HG02840 (cell line): ENCODE results near the gene EGFL8.
A peak's percentile ranks its signal among the peaks of the same experiment; 100 is the strongest.
"Not testable (repeated sequence)": the region's sequence is repeated elsewhere in the genome, so short reads cannot be mapped to it uniquely, and the experiment has no call there.

Experiments
- ATAC-seq: cut with Tn5 transposase; IDR thresholded peaks from one replicate; pipeline ENCODE4 v1.9.1; 2021; ENCODE audit warnings: mild to moderate bottlenecking, moderate library complexity, moderate number of reproducible peaks; ENCODE audit not compliant: unreplicated experiment, low FRiP score

The EGFL8 gene

GRCh38 chr6:32164295-32164694 is at the start of gene EGFL8:
TSS of gene EGFL8 (plus strand) at chr6:32164595. CDS start at chr6:32166166, 1,571 bp downstream.
- ATAC-seq = no peak

- no peak for ATAC-seq
These were observed 49.6 kb upstream of the EGFL8 start for GRCh38 chr6:32114796-32115195.

DNA sequence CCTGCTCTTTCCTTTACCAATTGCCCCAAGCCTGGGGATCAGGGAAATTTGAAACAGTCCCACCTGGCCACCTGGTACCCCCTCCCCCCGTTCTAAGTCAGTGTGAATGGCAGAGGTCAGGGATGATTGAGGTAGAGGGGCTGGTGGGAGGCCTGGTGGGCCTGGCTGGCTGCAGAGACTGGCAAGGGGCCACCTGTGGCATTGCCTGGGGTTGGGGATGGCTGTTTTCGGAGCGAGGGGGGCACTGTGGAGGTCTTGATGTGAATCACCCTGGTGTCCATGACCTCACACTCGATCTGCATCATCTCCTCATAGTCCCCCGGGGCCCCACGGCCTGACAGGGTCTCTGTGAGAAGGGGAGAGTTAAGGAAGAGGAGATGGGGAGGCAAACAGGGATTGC is 48.8 kb upstream of the EGFL8 start:
- no peak for ATAC-seq

DNA sequence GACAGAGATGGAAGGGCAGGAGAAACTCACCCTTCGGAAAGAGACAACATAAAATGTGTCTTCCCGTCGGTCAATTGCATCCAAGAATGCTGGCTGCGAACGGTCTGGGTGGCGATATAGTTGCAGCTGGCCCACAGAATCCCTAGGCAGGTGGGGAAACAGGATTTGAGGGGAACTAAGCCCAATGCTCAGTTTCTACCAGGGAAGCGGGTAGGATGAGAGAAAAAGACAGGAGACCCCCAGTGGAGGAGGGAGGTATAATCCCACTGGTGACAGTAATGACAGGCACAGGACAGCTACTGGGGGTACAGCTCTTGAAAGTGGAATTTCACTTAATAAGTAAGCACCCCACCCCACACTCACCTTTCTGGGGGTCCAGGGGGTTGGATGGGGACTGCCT is 47.7 kb upstream of the EGFL8 start:
- no peak for ATAC-seq

GRCh38 chr6:32117461-32117860 is 46.9 kb upstream of the EGFL8 start:
- ATAC-seq = no peak

GRCh38 chr6:32118782-32119628 is 45.4 kb upstream of the EGFL8 start:
- no peak for ATAC-seq

DNA sequence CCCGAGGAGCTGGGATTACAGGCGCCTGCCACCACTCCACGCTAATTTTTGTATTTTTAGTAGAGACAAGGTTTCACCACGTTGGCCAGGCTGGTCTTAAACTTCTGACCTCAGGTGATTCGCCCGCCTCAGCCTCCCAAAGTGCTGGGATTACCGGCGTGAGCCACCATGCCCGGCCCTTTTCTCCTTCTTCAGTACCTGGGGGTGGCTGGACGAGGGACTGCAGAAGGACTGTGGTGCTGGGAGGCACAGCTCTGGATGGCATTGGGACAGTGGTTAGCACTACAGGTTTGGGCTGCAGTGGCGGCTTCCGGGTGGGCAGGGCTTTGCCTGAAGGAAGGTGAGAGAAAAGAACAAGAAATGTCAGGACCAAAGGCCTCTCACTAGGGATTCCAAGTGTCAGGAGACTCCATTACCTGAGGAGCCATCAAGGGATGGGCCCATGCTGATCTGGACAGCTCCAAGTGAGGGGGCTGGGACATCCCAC is 43.8 kb upstream of the EGFL8 start:
- no peak for ATAC-seq

GRCh38 chr6:32123681-32124080 is 40.7 kb upstream of the EGFL8 start:
- ATAC-seq = no peak

GRCh38 chr6:32126880-32127279 is 37.5 kb upstream of the EGFL8 start:
- no peak for ATAC-seq

GRCh38 chr6:32127409-32127716 is 37.0 kb upstream of the EGFL8 start:
- ATAC-seq = no peak

GRCh38 chr6:32127717-32128592 is 36.4 kb upstream of the EGFL8 start, which contains the start of gene ATF6B:
TSS of gene ATF6B (minus strand) at chr6:32128246. CDS start at chr6:32128207, 39 bp downstream.
- ATAC-seq = peak; percentile 80

- ATAC-seq = no peak
These were observed 35.6 kb upstream of the EGFL8 start for GRCh38 chr6:32128751-32129296.

DNA sequence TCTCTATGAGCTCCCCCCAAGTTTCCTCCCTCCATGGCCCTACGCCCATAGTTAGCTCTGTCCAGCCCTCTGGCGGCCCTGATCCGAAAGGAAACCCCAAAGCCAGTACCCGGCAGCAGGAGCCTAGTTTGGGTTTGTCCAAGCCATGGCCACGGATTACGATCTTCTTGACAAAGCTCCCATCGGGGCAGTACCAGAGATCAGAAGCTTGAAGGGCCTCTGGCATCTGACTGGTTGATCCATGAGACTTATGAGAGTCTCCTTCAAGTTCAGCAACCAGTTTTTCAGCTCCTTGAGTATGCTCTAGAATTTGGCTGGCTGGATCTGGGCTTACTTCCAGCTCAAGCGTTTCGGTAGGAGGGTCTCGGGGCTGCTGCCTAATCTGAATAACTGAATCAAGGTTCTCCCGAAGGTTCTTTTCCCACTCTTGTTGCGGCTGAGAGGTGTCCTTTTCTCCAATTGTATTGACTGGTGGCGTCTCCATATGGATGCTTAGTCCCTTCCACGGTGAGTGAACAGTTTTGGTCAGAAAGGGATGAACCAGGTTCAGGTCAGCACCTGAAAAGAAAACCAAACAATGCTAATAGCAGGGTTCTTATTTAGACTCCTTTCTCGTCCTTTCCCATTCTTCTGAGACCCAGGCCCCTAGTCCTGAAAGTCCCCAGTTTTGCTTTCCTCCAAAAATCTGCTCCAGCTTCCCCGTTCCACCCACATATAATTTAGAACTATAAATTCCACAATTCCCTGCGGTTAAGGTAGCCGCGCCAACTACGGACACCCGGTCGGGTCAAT is 34.9 kb upstream of the EGFL8 start:
- peak; percentile 10 for ATAC-seq

DNA sequence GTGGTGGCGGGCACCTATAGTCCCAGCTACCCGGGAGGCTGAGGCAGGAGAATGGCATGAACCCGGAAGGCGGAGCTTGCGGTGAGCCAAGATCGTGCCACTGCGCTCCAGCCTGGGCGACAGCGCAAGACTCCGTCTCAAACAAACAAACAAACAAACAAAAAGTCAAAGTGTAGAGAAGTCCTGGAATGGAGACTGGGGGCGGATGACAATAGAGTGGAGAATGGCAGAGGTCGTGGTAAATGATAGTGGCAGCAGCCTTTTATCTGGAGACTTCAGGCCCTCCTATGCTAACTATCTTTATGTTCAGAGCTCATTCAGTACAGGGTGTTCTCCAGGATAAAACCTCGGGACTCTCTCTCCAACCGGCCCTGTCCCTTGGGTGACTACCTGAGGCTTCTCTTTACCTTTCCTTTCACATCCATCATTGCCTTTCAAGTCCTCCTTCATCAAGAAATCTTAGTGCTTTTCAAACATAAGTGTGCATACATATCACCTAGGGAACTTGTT is 32.9 kb upstream of the EGFL8 start:
- no peak for ATAC-seq

DNA sequence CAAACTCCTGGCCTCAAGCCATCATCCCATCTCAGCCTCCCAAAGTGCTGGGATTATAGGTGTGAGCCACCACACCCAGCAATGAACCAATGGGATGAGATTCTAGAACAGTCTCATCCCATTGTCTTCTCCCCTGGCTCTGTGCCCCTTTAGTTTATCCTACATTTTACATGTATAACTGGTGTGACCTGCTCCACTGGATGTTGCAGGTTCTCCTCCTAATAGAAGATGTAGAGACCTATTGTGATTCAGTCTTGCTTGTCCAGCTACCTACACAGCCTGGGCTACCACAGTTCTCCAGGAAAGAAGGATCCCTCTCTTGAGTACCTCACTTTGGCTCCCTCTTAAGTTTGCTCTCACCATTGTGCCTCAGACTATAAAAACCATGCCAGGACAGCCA is 32.3 kb upstream of the EGFL8 start:
- ATAC-seq = no peak

- ATAC-seq = no peak
These were observed 30.6 kb upstream of the EGFL8 start for GRCh38 chr6:32133786-32134185.

GRCh38 chr6:32137454-32137853 is 26.9 kb upstream of the EGFL8 start:
- ATAC-seq = no peak

DNA sequence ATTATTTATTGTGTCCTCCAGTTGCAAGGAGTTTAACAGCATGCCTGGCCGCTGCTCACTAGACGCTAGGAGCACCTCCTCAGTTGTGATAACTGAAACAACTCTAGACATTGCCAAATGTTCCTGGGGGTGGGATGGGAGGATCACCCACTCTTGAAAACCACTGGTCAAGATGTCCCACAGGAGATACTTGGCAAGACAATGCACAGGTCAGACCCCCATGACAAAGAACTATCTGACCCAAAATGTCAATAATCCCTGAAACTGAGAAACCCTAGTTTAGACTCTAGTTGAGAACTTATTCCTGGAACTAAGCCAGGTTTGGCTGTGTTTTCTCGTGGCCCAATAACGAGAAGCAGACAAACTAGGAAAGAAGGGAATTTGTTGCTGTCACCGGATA is 24.8 kb upstream of the EGFL8 start:
- ATAC-seq = no peak

DNA sequence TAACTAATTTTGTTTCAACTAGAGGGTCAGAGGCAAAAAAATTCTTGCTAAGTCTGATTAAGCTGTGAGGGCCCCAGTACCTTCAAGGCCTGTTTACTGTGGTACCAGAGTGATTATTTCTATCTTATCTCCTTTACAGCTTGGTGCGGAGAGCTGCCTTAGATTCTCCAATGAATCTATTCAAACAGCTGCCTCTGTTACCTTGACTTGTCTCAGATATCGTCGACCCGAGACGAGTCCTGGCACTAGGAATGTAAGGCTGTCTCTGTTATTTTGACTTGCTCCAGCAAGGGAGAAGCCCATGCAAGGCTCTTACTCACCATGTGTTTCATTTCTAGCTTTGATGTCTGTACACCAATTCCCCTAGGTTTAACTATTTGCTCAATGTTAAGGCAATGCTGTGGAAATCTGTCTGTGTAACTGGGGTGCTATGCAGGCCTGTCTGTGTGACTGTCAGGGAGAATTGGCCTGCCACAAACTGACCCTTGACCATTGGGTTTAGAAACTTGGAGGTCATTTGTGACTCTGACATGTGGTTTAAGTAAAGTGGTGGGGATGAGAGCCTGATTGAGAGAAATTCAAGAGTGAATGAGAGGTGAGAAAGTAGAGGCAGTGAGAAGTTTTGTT is 23.9 kb upstream of the EGFL8 start:
- ATAC-seq = no peak

- ATAC-seq = not testable (repeated sequence)
These were observed 20.2 kb upstream of the EGFL8 start for GRCh38 chr6:32144238-32144637.
